ENCODE results near the gene ZP2. TPM values are rescaled to one million over a fixed set of nuclear protein-coding genes. Genes with fewer than 3 reads are reported as not detected.
A peak's percentile ranks its signal among the peaks of the same experiment; 100 is the strongest.

Gene ZP2
- total and polyA plus RNA-seq, 2 of the 4 experiments (the other 2 are of a cell fraction), result not detected

GRCh38 chr16:21161211-21161610 is 50.2 kb downstream of the ZP2 start:
- no peak overlapping the region for H3K18ac ChIP-seq (ENCODE audit: low read depth, low read length)
- ATAC-seq (ENCODE audit: low read depth) (no peak), DNase-seq (peak; percentile 35)
- 0 out of 2 replicates have a peak overlapping the region, but pooled peaks have one; percentile 26 for H3K4me2 ChIP-seq (ENCODE audit: low read depth, low read length)
- BruUV-seq (replicated peaks), result no TSS peak
- H2BK20ac ChIP-seq (ENCODE audit: low read depth, low read length), result no peak overlapping the region
- H3K56ac ChIP-seq (ENCODE audit: extremely low read depth, insufficient read depth, low read length), result no peak overlapping the region
- intact Hi-C loops (cut with micrococcal nuclease), result no loop called here
- H3K9me3 ChIP-seq (ENCODE audit: control insufficient read depth, insufficient read depth, low read length), result no peaks in the 10 kb centered on the region
- H3K79me1 ChIP-seq (ENCODE audit: low read depth in 1 of 2, low read length in 2 of 2), result peaks cover 0 to 37% of the 10 kb centered on the region in 2 experiments; a peak in 3 of 4 replicates
- no peak overlapping the region for H3K4me3 ChIP-seq (ENCODE audit: insufficient read depth, low read depth, low read length)
- no peak overlapping the region for H2AFZ ChIP-seq (replicated peaks; ENCODE audit: low read length, poor library complexity)
- H3K9ac ChIP-seq (ENCODE audit: low read depth, low read length), result no peak overlapping the region
- H4K5ac ChIP-seq (ENCODE audit: low read depth, low read length), result no peak overlapping the region
- H2BK15ac ChIP-seq (ENCODE audit: low read depth, low read length), result no peak overlapping the region
- no peak overlapping the region for H2AK9ac ChIP-seq (replicated peaks; ENCODE audit: low read depth, low read length, poor library complexity)
- no peak overlapping the region for H2BK5ac ChIP-seq (ENCODE audit: low read depth, low read length, poor library complexity, severe bottlenecking)
- H4K91ac ChIP-seq (ENCODE audit: insufficient read depth, low read depth, low read length), result no peak overlapping the region
- no peak overlapping the region for H2BK120ac ChIP-seq (ENCODE audit: low read depth, low read length)
- H4K8ac ChIP-seq (ENCODE audit: low read depth in 2 of 2, low read length in 2 of 2), result no peak overlapping the region
- H3K36me3 ChIP-seq (ENCODE audit: control insufficient read depth, insufficient read depth, low read length), result peaks cover 23% of the 10 kb centered on the region
- no peak overlapping the region for H3K4ac ChIP-seq (ENCODE audit: low read depth, low read length)
- CTCF ChIA-PET, result interaction anchor here (2.5 kb wide), 1 partner anchor 139 kb away, joined by 10 read pairs; no protein-coding TSS in a partner anchor
- H3K4me1 ChIP-seq (ENCODE audit: control insufficient read depth, insufficient read depth, low read length), result peaks cover 9% of the 10 kb centered on the region
- peaks cover 3% of the 10 kb centered on the region; the same call in 1 of the 2 replicates for H4K20me1 ChIP-seq (ENCODE audit: insufficient read depth, low read length)
- no peak overlapping the region for H3K27ac ChIP-seq (ENCODE audit: insufficient read depth, low read length)
- WGBS, 2 experiments (ENCODE audit: extremely low coverage in 2 of 2, insufficient read length in 1 of 2), result no CpG with 5 or more reads among the region's 2 CpGs
- H3K23ac ChIP-seq (ENCODE audit: low read depth, low read length), result no peak overlapping the region
- H3K9me1 ChIP-seq (ENCODE audit: insufficient read depth, low read length), result peaks cover 8% of the 10 kb centered on the region; the same call in 1 of the 2 replicates
- in situ Hi-C loops (cut with MboI; ENCODE audit: low sequenced_read_pairs), result loop anchor here (25.0 kb wide), 1 partner anchor 1176 kb away; no protein-coding TSS in a partner anchor
- dilution Hi-C loops (cut with HindIII; ENCODE audit: low sequenced_read_pairs, unreplicated experiment), result no loop called here
- H2AK5ac ChIP-seq (ENCODE audit: low read depth, low read length), result no peak overlapping the region
- no peak for TF ChIP-seq MXI1 (IDR thresholded peaks at IDR 0.05; ENCODE audit: borderline replicate concordance, low read depth, low read length)
- no peak for TF ChIP-seq RCOR1 (IDR thresholded peaks at IDR 0.05; ENCODE audit: insufficient replicate concordance, low read length)
- TF ChIP-seq CTCF (conservative IDR thresholded peaks at IDR 0.05; ENCODE audit: low read depth, low read length), result no peak
- no peak for TF ChIP-seq NFE2L2 (IDR thresholded peaks at IDR 0.05; ENCODE audit: low read depth, low read length)
- no peak for TF ChIP-seq MAFK (IDR thresholded peaks at IDR 0.05; ENCODE audit: low read depth, low read length)
- TF ChIP-seq RAD21 (IDR thresholded peaks at IDR 0.05; ENCODE audit: low read length), result no peak
- no peak for TF ChIP-seq BHLHE40 (IDR thresholded peaks at IDR 0.05; ENCODE audit: low read depth, low read length)
- TF ChIP-seq POLR2A (IDR thresholded peaks at IDR 0.05; ENCODE audit: low read depth, low read length), result no peak
- TF ChIP-seq ELK1 (IDR thresholded peaks at IDR 0.05; ENCODE audit: borderline replicate concordance, low read depth, low read length), result no peak
- no peak for TF ChIP-seq FOS (IDR thresholded peaks at IDR 0.05; ENCODE audit: low read depth, low read length)
- no peak for TF ChIP-seq MAZ (IDR thresholded peaks at IDR 0.05; ENCODE audit: borderline replicate concordance, low read depth, low read length)
- no peak for TF ChIP-seq SMC3 (IDR thresholded peaks at IDR 0.05; ENCODE audit: low read depth, low read length)
- no peak for TF ChIP-seq CEBPB (IDR thresholded peaks at IDR 0.05; ENCODE audit: low read depth, low read length)
- TF ChIP-seq USF2 (IDR thresholded peaks at IDR 0.05; ENCODE audit: low read depth, low read length), result no peak
- no peak for TF ChIP-seq CHD1 (IDR thresholded peaks at IDR 0.05; ENCODE audit: low read depth, low read length)
- no peaks in the 10 kb centered on the region for H3K27me3 ChIP-seq (ENCODE audit: control insufficient read depth, insufficient read depth, low read length)
- no peak overlapping the region for H3K14ac ChIP-seq (replicated peaks; ENCODE audit: low read depth, low read length)
- POLR2A ChIA-PET (ENCODE audit: unreplicated experiment), result no interaction called here
